Pancreas (tissue), 10 donors: ENCODE data around the gene NFX1. TPM values are rescaled to one million over a fixed set of nuclear protein-coding genes. Genes with fewer than 3 reads are reported as not detected.
"Not testable (repeated sequence)": the region's sequence is repeated elsewhere in the genome, so short reads cannot be mapped to it uniquely, and the experiment has no call there.

Source experiments
- ATAC-seq, 4 donors: fragments of 200-7000 bp; cut with Tn5 transposase; one replicate each; pipeline versions ENCODE4 v1.8.0 to v1.9.1; 2020; ENCODE audit warnings: mild to moderate bottlenecking in 4 of 4, moderate library complexity in 4 of 4
- DNase-seq, 6 donors: peaks; one replicate each; pipeline ENCODE4 v3.0.0-alpha.2; 2020
- FAIRE-seq: peaks from 2 replicates; lab custom pipeline; 2012; peaks lifted over from hg19 to GRCh38; lab: Jason Lieb, UNC
- H3K27ac ChIP-seq, 4 donors: fragments of 200-600 bp; sonication (generic); 1 replicate in 3 of 4; 2 replicates in 1 of 4; pipeline versions ENCODE4 v1.5.0 to v1.8.0; 2020
- H3K27me3 ChIP-seq, 4 donors: fragments of 200-600 bp; one replicate each; pipeline ENCODE4 v1.8.0; 2021
- H3K36me3 ChIP-seq, 3 donors: fragments of 200-600 bp; sonication (generic) in 1 of 3; one replicate each; pipeline versions ENCODE4 v1.5.0 to v1.8.0; 2020 to 2021
- H3K4me1 ChIP-seq, 3 donors: fragments of 200-600 bp; one replicate each; pipeline ENCODE4 v1.8.0; 2021
- H3K4me3 ChIP-seq, 4 donors: fragments of 200-600 bp; sonication (generic) in 2 of 4; one replicate each; pipeline versions ENCODE4 v1.5.0 to v1.8.0; 2020 to 2021
- H3K9me3 ChIP-seq, 4 donors: fragments of 200-600 bp; one replicate each; pipeline ENCODE4 v1.8.0; 2021
- CTCF ChIP-seq, 4 donors: fragments of 200-600 bp; sonication (generic) in 3 of 4; IDR thresholded peaks; one replicate each; pipeline versions ENCODE4 v1.5.0 to v1.8.0; 2021; ENCODE audit warnings: antibody characterized with exemption in 4 of 4
- WGBS, 2 donors: extraction: QIAGEN DNeasy Blood & Tissue Kit; methylation state at CpG; one replicate each; pipeline ENCODE4 v1.1.7; 2013; 5-methylcytosine and 5-hydroxymethylcytosine counted together
- intact Hi-C, 3 donors: fragments of 100-400 bp; cut with DNase I; formaldehyde crosslinking; loops; one replicate each; pipeline versions ENCODE4 v1.11.1 to v1.14.2; 2022
- polyA plus RNA-seq, 2 donors: library from polyadenylated mRNA; stranded (reverse); fragments of 200-250 nt; gene quantifications; one replicate each; pipeline ENCODE4 v1.2.3, GENCODE V29; 2013
- total RNA-seq, 6 donors: library from RNA; stranded (reverse); fragmentation: NEBNext Ultra II Directional in 4 of 6; extraction: Animal tissue kit (Norgen Biotek cat#: 25700) in 4 of 6; gene quantifications; one replicate each; pipeline versions ENCODE4 v1.2.1 to v1.2.4, GENCODE V29; 2021 to 2023
- donor health status: healthy with polysubstance abuse.
- donor health status: DM: no; HTN: no; CAD: no; lungs with moderate emphysema.
- donor health status: DM: no; HTN: no; CAD: no.
- donor health status: control.
- donor health status: control.
- donor health status: Bipolar disorder and iron deficiency.
- donor health status: DM: yes; HTN: yes; CAD: no.
- donor health status: DM: no; HTN: no; CAD: no.
- donor health status: DM: no; HTN: no; CAD: no.
- donor health status: DM: yes; HTN: yes; CAD: no.

Gene NFX1
- total and polyA plus RNA-seq, 8 donors, result 8.2 to 19.2 (median 16.5) TPM

GRCh38 chr9:33364127-33364526 lies 73.8 kb downstream of the NFX1 start:
- H3K4me1 ChIP-seq, result no peaks in the 10 kb centered on the region
- intact Hi-C loops, result no loop called here
- ATAC-seq (no peak), FAIRE-seq (no peak), DNase-seq (no peak)
- H3K4me3 ChIP-seq, result no peak overlapping the region
- no peak overlapping the region for H3K27ac ChIP-seq
- H3K9me3 ChIP-seq, result no peaks in the 10 kb centered on the region
- H3K36me3 ChIP-seq, result peaks cover 0 to 41% (median 14%) of the 10 kb centered on the region in 3 donors
- 94% methylated on average over 2 of the region's 2 CpGs for WGBS, 2 donors
- TF ChIP-seq CTCF (IDR thresholded peaks at IDR 0.05), result no peak
- no peaks in the 10 kb centered on the region for H3K27me3 ChIP-seq

GRCh38 chr9:33364814-33365213 lies 74.5 kb downstream of the NFX1 start:
- H3K4me3 ChIP-seq, intact Hi-C loops, H3K27me3 ChIP-seq, H3K4me1 ChIP-seq, DNase-seq, ATAC-seq, FAIRE-seq, H3K27ac ChIP-seq, H3K9me3 ChIP-seq: not testable (repeated sequence)
- WGBS, 2 donors, result 95 to 98% methylated on average over 4 of the region's 4 CpGs
- H3K36me3 ChIP-seq, result peaks cover 0 to 45% (median 17%) of the 10 kb centered on the region in 3 donors

DNA sequence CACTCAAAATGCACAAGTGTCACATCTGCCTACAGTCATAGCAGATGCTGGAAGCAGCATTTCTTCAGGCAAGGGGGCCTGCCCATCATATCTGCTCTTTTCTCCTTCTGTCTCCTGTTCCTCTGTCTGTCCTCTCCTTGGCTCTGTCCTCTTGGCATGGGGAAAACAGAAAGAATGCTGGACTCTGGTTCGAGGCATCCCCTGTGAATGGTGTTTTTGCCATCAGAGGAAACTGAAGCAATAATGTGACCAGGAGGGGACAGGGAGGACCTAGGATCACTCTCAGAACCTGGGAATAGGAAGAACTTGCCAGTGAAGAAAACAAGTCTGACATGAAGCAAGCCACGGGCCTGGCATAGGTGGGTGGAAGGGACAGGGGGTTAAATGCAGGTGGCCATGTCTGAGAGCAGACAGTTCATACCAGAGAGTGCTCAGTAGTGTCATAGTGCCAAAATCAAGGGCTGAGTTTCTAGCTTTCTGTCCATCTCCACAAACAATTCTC lies 76.7 kb downstream of the NFX1 start:
- ATAC-seq (no peak), FAIRE-seq (no peak), DNase-seq (peak in 1 of 6 donors; percentile 36)
- H3K4me3 ChIP-seq, result no peak overlapping the region
- WGBS, 2 donors, result 85% methylated on average over 2 of the region's 2 CpGs
- no peak for TF ChIP-seq CTCF (IDR thresholded peaks at IDR 0.05)
- H3K9me3 ChIP-seq, result no peaks in the 10 kb centered on the region
- no peak overlapping the region for H3K27ac ChIP-seq
- H3K27me3 ChIP-seq, result no peaks in the 10 kb centered on the region
- peaks cover 0 to 59% (median 31%) of the 10 kb centered on the region in 3 donors for H3K36me3 ChIP-seq
- intact Hi-C loops, result no loop called here
- H3K4me1 ChIP-seq, result no peaks in the 10 kb centered on the region

DNA sequence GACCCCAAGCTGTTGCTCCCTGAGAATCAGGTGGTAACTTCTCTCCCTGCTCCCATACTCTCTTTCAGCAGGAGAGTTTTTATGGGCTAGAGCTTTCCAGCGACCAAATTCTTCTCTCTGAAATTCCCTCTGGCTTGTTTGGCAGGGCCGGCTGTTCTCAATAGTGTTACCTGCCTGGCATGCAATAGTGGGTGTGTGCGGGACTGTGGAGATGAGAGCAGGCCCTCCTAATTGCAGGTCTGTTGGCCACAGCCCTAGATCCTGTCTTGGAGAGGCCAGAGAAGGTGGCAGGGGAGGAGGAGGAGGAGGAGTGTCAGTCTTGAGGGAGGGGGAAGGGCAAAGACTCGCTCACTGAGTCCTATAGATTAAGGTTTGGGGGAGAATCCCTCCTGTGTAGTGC lies 82.6 kb downstream of the NFX1 start:
- Histone ChIP-seq H3K36me3 (peaks cover 0 to 19% (median 16%) of the 10 kb centered on the region in 3 donors), H3K27me3 (no peaks in the 10 kb centered on the region), H3K27ac (no peak overlapping the region), H3K9me3 (no peaks in the 10 kb centered on the region), H3K4me1 (no peaks in the 10 kb centered on the region), H3K4me3 (no peak overlapping the region)
- no peak for TF ChIP-seq CTCF (IDR thresholded peaks at IDR 0.05)
- 86 to 90% methylated on average over 4 of the region's 4 CpGs for WGBS, 2 donors
- no peak for FAIRE-seq
- DNase-seq, result peak in 2 of 6 donors; percentile 4 to 8
- no peak for ATAC-seq
- intact Hi-C loops, result loop anchor here in 1 of 3 donors (10.0 kb wide), 1 partner anchor 92 kb away; no protein-coding TSS in a partner anchor

DNA sequence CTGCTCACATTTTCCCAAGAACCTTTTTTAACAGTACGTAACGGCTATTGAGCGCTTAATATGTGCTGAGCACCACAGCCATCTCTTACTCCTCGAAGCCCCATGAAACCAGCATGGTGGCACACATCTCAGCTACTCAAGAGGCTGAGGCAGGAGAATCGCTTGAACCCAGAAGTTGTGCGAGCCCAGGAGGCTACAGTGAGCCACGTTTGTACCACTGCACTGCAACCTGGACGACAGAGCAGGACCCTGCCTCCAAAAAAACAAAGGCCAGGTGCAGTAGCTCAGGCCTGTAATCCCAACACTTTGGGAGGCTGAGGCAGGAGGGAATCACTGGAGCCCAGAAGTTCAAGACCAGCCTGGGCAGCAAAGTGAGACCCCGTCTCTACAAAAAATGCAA lies 83.9 kb downstream of the NFX1 start:
- FAIRE-seq, result no peak
- no peak for TF ChIP-seq CTCF (IDR thresholded peaks at IDR 0.05)
- DNase-seq, result peak in 1 of 6 donors; percentile 5
- H3K27me3 ChIP-seq, result no peaks in the 10 kb centered on the region
- WGBS, 2 donors, result 76 to 78% methylated on average over 9 of the region's 9 CpGs
- intact Hi-C loops, result loop anchor here in 1 of 3 donors (10.0 kb wide), 1 partner anchor 91 kb away; no protein-coding TSS in a partner anchor
- H3K27ac ChIP-seq, result no peak overlapping the region
- H3K4me1 ChIP-seq, result no peaks in the 10 kb centered on the region
- no peak for ATAC-seq
- no peak overlapping the region for H3K4me3 ChIP-seq
- H3K9me3 ChIP-seq, result no peaks in the 10 kb centered on the region
- H3K36me3 ChIP-seq, result peaks cover 0 to 19% (median 16%) of the 10 kb centered on the region in 3 donors
